Right lobe of liver (tissue), 6 donors: ENCODE data around the gene TP53. TPM values are rescaled to one million over a fixed set of nuclear protein-coding genes. Genes with fewer than 3 reads are reported as not detected.

Experiments used
- ATAC-seq, 4 donors: fragments of 200-7000 bp; cut with Tn5 transposase; one replicate each; pipeline ENCODE4 v1.9.1; 2020; ENCODE audit warnings: mild to moderate bottlenecking in 4 of 4, moderate library complexity in 4 of 4
- DNase-seq, 3 donors: peaks; one replicate each; pipeline ENCODE4 v3.0.0-alpha.2; 2020
- H3K27ac ChIP-seq, 3 donors: fragments of 200-600 bp; one replicate each; pipeline ENCODE4 v1.8.0; 2022
- H3K27me3 ChIP-seq, 2 donors: fragments of 200-600 bp; one replicate each; pipeline ENCODE4 v1.8.0; 2022
- H3K36me3 ChIP-seq, 4 donors: fragments of 200-600 bp; sonication (generic) in 1 of 4; one replicate each; pipeline versions ENCODE4 v1.5.1 to v1.8.0; 2017 to 2022; ENCODE audit warnings: control low read depth in 1 of 4
- H3K4me1 ChIP-seq, 4 donors: fragments of 200-600 bp; sonication (generic) in 1 of 4; one replicate each; pipeline versions ENCODE4 v1.5.1 to v1.8.0; 2017 to 2022; ENCODE audit warnings: control low read depth in 1 of 4
- H3K4me3 ChIP-seq, 3 donors: fragments of 200-600 bp; one replicate each; pipeline ENCODE4 v1.8.0; 2022
- H3K9me3 ChIP-seq, 4 donors: fragments of 200-600 bp; sonication (generic) in 1 of 4; one replicate each; pipeline versions ENCODE4 v1.5.1 to v1.8.0; 2017 to 2022; ENCODE audit warnings: control low read depth in 1 of 4
- POLR2A ChIP-seq: fragments of 450-650 bp; IDR thresholded peaks from one replicate; pipeline ENCODE4 v1.6.1; 2017; ENCODE audit warnings: antibody characterized with exemption, mild to moderate bottlenecking
- WGBS: methylation state at CpG from one replicate; pipeline ENCODE4 v1.1.6; 2018; ENCODE audit warnings: low coverage, low lambda C conversion rate; ENCODE audit not compliant: insufficient coverage; ENCODE audit errors: missing lambda C conversion rate; 5-methylcytosine and 5-hydroxymethylcytosine counted together
- intact Hi-C, 2 donors: fragments of 100-400 bp; cut with DNase I; formaldehyde crosslinking; loops; one replicate each; pipeline versions ENCODE4 v1.11.2 to v1.14.1; 2022
- long read RNA-seq: library from polyadenylated mRNA; unstranded; transcript quantifications from one replicate; pipeline ENCODE4 v2.0.0, GENCODE V29; 2019
- total RNA-seq, 6 experiments: library from RNA; depleted of rRNA in 2 of 6; stranded (reverse); fragments of >200 nt in 2 of 6; fragmentation: NEBNext Ultra II Directional in 3 of 6; extraction: Animal tissue kit (Norgen Biotek cat#: 25700) in 3 of 6; gene quantifications; one replicate each; pipeline versions ENCODE4 v1.1.0 to v1.2.4, GENCODE V29; 2016 to 2023
- TF ChIP-seq, protein P1 (sequence below), 4 donors: fragments of 200-600 bp in 3 of 4; fragments of 450-650 bp in 1 of 4; IDR thresholded peaks; one replicate each; pipeline versions ENCODE4 v1.5.1 to v1.8.0; 2016 to 2022; ENCODE audit warnings: antibody characterized with exemption in 4 of 4, mild to moderate bottlenecking in 2 of 4
- donor health status: DM: no; HTN: yes; CAD: no.
- donor health status: DM: no; HTN: no; CAD: no.
- donor health status: DM: no; HTN: no; CAD: no.
- donor health status: DM: no; HTN: yes; CAD: no.
- donor health status: DM: no; HTN: yes; CAD: no.

The TP53 gene
- 10 to 100 TPM; 12.9 to 30.0 (median 23.0) TPM for total RNA-seq
- long read RNA-seq, partial matches to known transcripts: 1 of 5 reads
- long read RNA-seq, other reads (novel, unspliced or antisense): 3 of 5 reads

DNA sequence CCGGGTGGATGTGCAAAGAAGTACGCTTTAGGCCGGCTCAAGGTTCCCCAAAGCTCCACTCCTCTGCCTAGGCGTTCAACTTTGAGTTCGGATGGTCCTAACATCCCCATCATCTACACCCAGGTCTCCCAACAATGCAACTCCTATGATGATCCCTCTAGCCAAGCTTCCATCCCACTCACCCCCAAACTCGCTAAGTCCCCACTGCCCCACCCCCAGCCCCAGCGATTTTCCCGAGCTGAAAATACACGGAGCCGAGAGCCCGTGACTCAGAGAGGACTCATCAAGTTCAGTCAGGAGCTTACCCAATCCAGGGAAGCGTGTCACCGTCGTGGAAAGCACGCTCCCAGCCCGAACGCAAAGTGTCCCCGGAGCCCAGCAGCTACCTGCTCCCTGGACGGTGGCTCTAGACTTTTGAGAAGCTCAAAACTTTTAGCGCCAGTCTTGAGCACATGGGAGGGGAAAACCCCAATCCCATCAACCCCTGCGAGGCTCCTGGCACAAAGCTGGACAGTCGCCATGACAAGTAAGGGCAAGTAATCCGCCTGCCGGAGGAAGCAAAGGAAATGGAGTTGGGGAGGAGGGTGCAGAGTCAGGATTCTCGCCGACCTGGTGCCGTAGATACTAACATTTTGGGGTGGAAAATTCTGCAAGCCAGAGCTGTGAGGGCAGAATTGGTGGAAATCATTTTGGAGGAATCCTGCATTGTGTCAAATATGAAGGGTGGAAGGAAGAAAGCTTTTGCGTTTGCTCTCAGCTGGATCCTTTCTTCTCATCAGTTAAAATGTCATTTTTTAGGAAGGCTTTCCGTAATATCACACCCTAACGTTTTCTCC, at the start of gene TP53:
TSS of gene TP53 (minus strand) at position 419 of the 836 bp plus-strand sequence. CDS start 10,896 bp downstream, outside the sequence.
- Histone ChIP-seq H3K9me3 (no peaks in the 10 kb centered on the region), H3K4me1 (peaks cover 0 to 22% (median 10%) of the 10 kb centered on the region in 4 donors), H3K36me3 (no peaks in the 10 kb centered on the region), H3K27me3 (no peaks in the 10 kb centered on the region), H3K27ac (peak within 1 kb of the TSS; percentile 90 to 98 (median 93)), H3K4me3 (peak within 1 kb of the TSS; percentile 69 to 94 (median 88))
- TF ChIP-seq, protein P1, sequence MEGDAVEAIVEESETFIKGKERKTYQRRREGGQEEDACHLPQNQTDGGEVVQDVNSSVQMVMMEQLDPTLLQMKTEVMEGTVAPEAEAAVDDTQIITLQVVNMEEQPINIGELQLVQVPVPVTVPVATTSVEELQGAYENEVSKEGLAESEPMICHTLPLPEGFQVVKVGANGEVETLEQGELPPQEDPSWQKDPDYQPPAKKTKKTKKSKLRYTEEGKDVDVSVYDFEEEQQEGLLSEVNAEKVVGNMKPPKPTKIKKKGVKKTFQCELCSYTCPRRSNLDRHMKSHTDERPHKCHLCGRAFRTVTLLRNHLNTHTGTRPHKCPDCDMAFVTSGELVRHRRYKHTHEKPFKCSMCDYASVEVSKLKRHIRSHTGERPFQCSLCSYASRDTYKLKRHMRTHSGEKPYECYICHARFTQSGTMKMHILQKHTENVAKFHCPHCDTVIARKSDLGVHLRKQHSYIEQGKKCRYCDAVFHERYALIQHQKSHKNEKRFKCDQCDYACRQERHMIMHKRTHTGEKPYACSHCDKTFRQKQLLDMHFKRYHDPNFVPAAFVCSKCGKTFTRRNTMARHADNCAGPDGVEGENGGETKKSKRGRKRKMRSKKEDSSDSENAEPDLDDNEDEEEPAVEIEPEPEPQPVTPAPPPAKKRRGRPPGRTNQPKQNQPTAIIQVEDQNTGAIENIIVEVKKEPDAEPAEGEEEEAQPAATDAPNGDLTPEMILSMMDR (IDR thresholded peaks at IDR 0.05): no peak
- TF ChIP-seq POLR2A: peak; percentile 76
- intact Hi-C loops: loop anchor here (10.0 kb wide), 1 partner anchor 52 kb away; the partner anchor contains the start of gene SHBG (in 2 of the 2)
- ATAC-seq (peak; percentile 58 to 65 (median 64)), DNase-seq (peak; percentile 84 to 92 (median 89))
- under 1% methylated on average over 22 of the region's 30 CpGs for WGBS

DNA sequence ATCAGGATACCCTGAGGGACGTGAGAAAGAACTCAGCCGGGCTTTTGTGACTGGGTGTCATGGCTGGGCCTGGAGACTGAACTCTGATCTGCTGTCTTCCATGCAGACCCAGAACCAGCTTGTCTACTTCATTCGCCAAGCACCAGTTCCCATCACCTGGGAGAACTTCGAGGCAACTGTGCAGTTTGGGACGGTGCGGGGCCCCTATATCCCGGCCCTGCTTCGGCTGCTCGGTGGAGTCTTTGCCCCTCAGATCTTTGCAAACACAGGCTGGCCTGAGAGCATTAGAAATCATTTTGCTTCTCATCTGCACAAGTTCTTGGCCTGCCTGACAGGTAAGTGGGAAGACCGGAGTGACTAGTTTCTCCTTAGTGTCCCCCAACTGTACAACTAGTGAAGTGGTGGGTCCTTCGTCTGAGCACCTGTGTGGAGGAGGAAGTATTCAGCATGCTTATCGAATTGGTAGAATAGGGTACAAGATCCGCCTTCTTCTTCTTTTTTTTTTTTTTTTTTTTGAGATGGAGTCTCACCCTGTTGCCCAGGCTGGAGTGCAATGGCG, 45.8 kb upstream of the TP53 start:
- Histone ChIP-seq H3K4me3 (no peak overlapping the region), H3K9me3 (no peaks in the 10 kb centered on the region), H3K27ac (no peak overlapping the region), H3K27me3 (no peaks in the 10 kb centered on the region), H3K4me1 (no peaks in the 10 kb centered on the region), H3K36me3 (no peaks in the 10 kb centered on the region)
- WGBS: 65% methylated on average over 4 of the region's 14 CpGs
- no peak for TF ChIP-seq POLR2A
- TF ChIP-seq, protein P1 (IDR thresholded peaks at IDR 0.05): no peak
- no peak for DNase-seq
- intact Hi-C loops: no loop called here
- no peak for ATAC-seq

DNA sequence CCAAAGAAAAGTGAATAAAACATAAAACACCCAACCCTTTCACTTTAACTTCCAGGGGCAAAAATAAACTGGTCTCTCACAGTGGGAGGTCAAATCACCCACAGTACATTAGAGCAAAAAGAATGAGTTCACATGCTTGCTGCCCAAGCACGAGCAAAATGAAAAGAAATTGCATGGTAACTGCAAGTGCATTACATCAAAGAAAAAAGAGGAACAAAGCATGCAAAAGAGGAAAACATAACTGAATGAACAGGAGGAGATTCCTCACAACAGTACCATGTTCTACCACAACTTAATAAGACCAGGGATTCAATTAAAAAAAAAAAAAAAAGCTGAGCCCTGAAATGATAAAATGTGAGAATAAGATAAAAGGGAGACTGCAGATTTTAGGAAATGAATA, 42.5 kb upstream of the TP53 start:
- ATAC-seq (no peak), DNase-seq (no peak)
- Histone ChIP-seq H3K27me3 (no peaks in the 10 kb centered on the region), H3K4me1 (no peaks in the 10 kb centered on the region), H3K27ac (no peak overlapping the region), H3K36me3 (no peaks in the 10 kb centered on the region), H3K9me3 (no peaks in the 10 kb centered on the region), H3K4me3 (no peak overlapping the region)
- 35% methylated on average over 1 of the region's 1 CpG for WGBS
- TF ChIP-seq, protein P1 (IDR thresholded peaks at IDR 0.05): no peak
- no peak for TF ChIP-seq POLR2A
- intact Hi-C loops: no loop called here

DNA sequence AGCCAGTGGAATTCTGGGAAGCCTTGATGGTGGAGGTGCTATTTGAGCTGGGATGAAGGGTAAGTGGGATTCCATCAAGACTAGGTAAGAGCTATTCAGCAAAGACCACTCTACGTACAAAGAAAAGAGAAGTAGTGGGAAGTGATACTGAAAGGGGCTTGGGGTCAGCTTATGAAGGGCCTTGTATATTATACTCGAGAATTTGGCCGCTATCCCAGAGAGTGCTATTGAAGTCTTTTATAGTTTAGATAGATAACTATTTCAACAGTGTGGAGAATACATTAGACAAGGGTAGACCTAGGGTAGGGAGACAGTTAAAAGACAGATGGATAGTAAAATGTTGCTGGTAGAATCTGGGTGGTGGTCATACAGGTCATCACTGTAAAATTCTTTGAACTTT, 40.6 kb upstream of the TP53 start:
- ATAC-seq (no peak), DNase-seq (no peak)
- WGBS: 83% methylated on average over 3 of the region's 3 CpGs
- intact Hi-C loops: no loop called here
- no peaks in the 10 kb centered on the region for H3K4me1 ChIP-seq
- H3K27ac ChIP-seq: no peak overlapping the region
- H3K36me3 ChIP-seq: no peaks in the 10 kb centered on the region
- H3K27me3 ChIP-seq: no peaks in the 10 kb centered on the region
- TF ChIP-seq, protein P1 (IDR thresholded peaks at IDR 0.05): no peak
- TF ChIP-seq POLR2A: no peak
- no peak overlapping the region for H3K4me3 ChIP-seq
- H3K9me3 ChIP-seq: no peaks in the 10 kb centered on the region
